Glutamatergic neuron (in vitro differentiated cells): ENCODE results near the gene PTPRQ. TPM values are rescaled to one million over a fixed set of nuclear protein-coding genes. Genes with fewer than 3 reads are reported as not detected.

Experiments
- DNase-seq: peaks from one replicate; pipeline ENCODE4 v3.0.0; 2022
- H3K27ac Mint-ChIP-seq: one replicate; pipeline ENCODE4 v1.8.0; 2020; ENCODE audit warnings: mild to moderate bottlenecking, mixed read lengths, inconsistent platforms; ENCODE audit not compliant: unreplicated experiment
- H3K27me3 Mint-ChIP-seq: one replicate; pipeline ENCODE4 v1.8.0; 2020; ENCODE audit warnings: mild to moderate bottlenecking, moderate library complexity, mixed read lengths, inconsistent platforms; ENCODE audit not compliant: unreplicated experiment
- H3K36me3 Mint-ChIP-seq: one replicate; pipeline ENCODE4 v1.8.0; 2020; ENCODE audit warnings: mild to moderate bottlenecking, mixed read lengths, inconsistent platforms; ENCODE audit not compliant: unreplicated experiment
- H3K4me1 Mint-ChIP-seq: one replicate; pipeline ENCODE4 v1.8.0; 2020; ENCODE audit warnings: mild to moderate bottlenecking, low read depth, mixed read lengths, inconsistent platforms; ENCODE audit not compliant: unreplicated experiment
- H3K4me3 Mint-ChIP-seq: one replicate; pipeline ENCODE4 v1.8.0; 2020; ENCODE audit warnings: mild to moderate bottlenecking, mixed read lengths, inconsistent platforms; ENCODE audit not compliant: unreplicated experiment
- H3K9me3 Mint-ChIP-seq: one replicate; pipeline ENCODE4 v1.8.0; 2020; ENCODE audit warnings: mild to moderate bottlenecking, moderate library complexity, mixed read lengths, inconsistent platforms; ENCODE audit not compliant: unreplicated experiment
- CTCF ChIP-seq: fragments of 200-600 bp; sonication (generic); IDR thresholded peaks from one replicate; pipeline ENCODE4 v1.5.0; 2021; ENCODE audit not compliant: partially characterized antibody, unreplicated experiment
- total RNA-seq: library from RNA; stranded (reverse); fragmentation: NEBNext Ultra II Directional; extraction: Animal tissue kit (Norgen Biotek cat#: 25700); gene quantifications from one replicate; pipeline ENCODE4 v1.2.1, GENCODE V29; 2021; ENCODE audit not compliant: unreplicated experiment

The PTPRQ gene
- total RNA-seq, 1 donor from 2014 or later = not detected

DNA sequence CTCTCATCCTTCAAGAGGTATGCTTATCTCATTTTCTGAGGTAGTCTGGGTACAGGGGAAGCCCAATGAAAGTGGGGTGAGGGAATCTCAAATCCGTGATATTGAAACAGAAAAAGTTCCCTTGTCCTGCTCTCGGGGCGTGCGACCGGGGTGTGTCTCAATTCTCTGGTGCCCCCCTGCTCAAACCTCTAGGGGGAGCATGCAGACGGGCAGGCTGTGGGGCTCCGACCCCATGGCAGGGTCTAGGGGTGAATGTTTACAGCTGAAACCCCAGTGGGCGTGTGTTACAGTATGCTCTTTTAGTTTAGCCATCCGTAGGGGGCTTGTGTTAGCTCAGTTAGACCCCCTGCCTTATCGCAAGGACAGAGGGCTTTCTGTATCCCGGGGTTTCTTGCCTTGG, 68.7 kb downstream of the PTPRQ start:
- no peak for TF ChIP-seq CTCF
- Mint-ChIP-seq H3K4me1 (no peaks in the 10 kb centered on the region), H3K36me3 (no peaks in the 10 kb centered on the region), H3K4me3 (no peak overlapping the region), H3K9me3 (peaks cover 3% of the 10 kb centered on the region), H3K27ac (no peak overlapping the region), H3K27me3 (no peaks in the 10 kb centered on the region)
- DNase-seq = no peak

DNA sequence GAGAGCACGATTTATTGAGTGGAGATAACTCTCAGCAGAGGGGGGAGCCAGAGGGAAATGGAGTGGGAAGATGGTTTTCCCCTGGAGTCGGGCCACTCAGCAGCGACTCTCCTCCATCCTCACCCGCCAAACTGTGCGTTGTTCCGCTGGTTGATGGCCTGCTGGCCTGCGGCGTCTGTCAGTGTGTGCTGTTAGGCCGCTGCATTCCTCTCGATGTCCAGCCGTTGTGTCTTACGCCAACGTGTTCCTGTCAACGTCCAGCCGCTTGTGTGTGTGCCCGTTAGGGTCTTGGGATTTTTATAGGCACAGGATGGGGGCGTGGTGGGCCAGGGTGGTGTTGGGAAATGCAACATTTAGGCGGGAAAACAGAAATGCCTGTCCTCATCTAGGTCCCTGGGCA, 69.2 kb downstream of the PTPRQ start:
- DNase-seq = no peak
- H3K4me3 Mint-ChIP-seq = no peak overlapping the region
- TF ChIP-seq CTCF = no peak
- H3K27me3 Mint-ChIP-seq = no peaks in the 10 kb centered on the region
- H3K36me3 Mint-ChIP-seq = no peaks in the 10 kb centered on the region
- H3K4me1 Mint-ChIP-seq = no peaks in the 10 kb centered on the region
- H3K9me3 Mint-ChIP-seq = peaks cover 3% of the 10 kb centered on the region
- no peak overlapping the region for H3K27ac Mint-ChIP-seq

GRCh38 chr12:80517655-80518054, 73.6 kb downstream of the PTPRQ start:
- no peak overlapping the region for H3K27ac Mint-ChIP-seq
- no peaks in the 10 kb centered on the region for H3K36me3 Mint-ChIP-seq
- peaks cover 1% of the 10 kb centered on the region for H3K9me3 Mint-ChIP-seq
- H3K4me3 Mint-ChIP-seq = no peak overlapping the region
- TF ChIP-seq CTCF = no peak
- H3K4me1 Mint-ChIP-seq = no peaks in the 10 kb centered on the region
- H3K27me3 Mint-ChIP-seq = no peaks in the 10 kb centered on the region
- DNase-seq = no peak

DNA sequence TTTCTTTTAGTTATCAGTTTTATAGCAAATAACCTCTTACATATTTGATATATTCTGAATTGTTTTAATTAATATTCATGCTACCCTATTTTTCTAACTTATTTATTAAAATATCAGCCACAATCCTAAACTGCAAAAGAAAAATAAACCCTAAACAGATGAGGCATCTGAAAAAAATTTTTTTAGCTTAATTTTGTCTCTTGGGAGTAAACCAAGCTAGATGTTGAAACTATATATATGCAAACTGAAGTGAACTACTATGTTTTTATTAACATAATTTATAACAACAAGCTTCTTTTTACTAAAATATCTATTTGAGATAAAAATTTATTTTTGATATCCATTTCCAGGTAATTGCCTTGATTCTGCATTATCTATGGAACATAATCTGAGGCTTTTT, 87.6 kb downstream of the PTPRQ start:
- DNase-seq = no peak
- Mint-ChIP-seq H3K36me3 (no peaks in the 10 kb centered on the region), H3K4me3 (no peak overlapping the region), H3K4me1 (no peaks in the 10 kb centered on the region), H3K27ac (no peak overlapping the region), H3K27me3 (no peaks in the 10 kb centered on the region), H3K9me3 (no peaks in the 10 kb centered on the region)
- no peak for TF ChIP-seq CTCF

DNA sequence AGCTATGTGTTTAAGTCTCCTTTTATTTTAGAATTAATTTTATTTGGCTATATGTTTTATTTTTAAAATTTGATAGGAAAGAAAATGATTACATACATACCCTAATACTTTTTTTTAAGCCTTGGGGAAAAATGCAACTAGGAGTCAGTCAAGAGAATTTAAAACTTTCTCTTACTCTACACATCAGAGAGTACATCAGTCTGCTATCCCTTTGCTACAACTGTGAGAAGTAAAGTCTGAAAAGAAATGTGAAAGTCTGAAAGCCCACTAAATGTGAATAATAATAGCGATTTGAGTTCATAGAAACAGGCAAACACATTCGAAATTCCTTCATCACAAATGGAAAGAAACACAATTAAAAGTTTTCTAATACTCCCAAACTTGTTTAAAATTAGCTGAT, 95.0 kb downstream of the PTPRQ start:
- no peak for TF ChIP-seq CTCF
- H3K9me3 Mint-ChIP-seq = no peaks in the 10 kb centered on the region
- no peaks in the 10 kb centered on the region for H3K36me3 Mint-ChIP-seq
- H3K4me1 Mint-ChIP-seq = no peaks in the 10 kb centered on the region
- DNase-seq = no peak
- no peak overlapping the region for H3K27ac Mint-ChIP-seq
- no peaks in the 10 kb centered on the region for H3K27me3 Mint-ChIP-seq
- no peak overlapping the region for H3K4me3 Mint-ChIP-seq
